SK-N-MC (cell line): ENCODE results near the gene CHAF1B.

Experiments
- EZH2 ChIP-seq: fragments of 200-600 bp; sonication (generic); IDR thresholded peaks from one replicate; pipeline ENCODE4 v1.6.1; 2017; ENCODE audit warnings: antibody characterized with exemption
- FOXP2 ChIP-seq: optimal IDR thresholded peaks from 2 replicates; pipeline ENCODE3; 2011; ENCODE audit warnings: mild to moderate bottlenecking, moderate library complexity; ENCODE audit not compliant: insufficient read depth; ENCODE audit errors: extremely low read length, control extremely low read depth
- POLR2AphosphoS5 ChIP-seq: IDR thresholded peaks from 2 replicates; pipeline ENCODE4 v1.6.1; 2012; ENCODE audit warnings: mild to moderate bottlenecking, low read depth, low read length, borderline replicate concordance

- TF ChIP-seq EZH2: no peak
- no peak for TF ChIP-seq FOXP2
- no peak for TF ChIP-seq POLR2AphosphoS5
These were observed 44.9 kb downstream of the CHAF1B start for GRCh38 chr21:36429947-36430546.
